Activated gamma-delta T cell treated with anti-CD3 and anti-CD28 coated beads, Interleukin-2, amount 50 U/mL, for 16 hours (primary cell): Measurements from ENCODE around the gene HEPACAM.

ENCODE experiments used
- DNase-seq: peaks from one replicate; pipeline ENCODE4 v3.0.0-alpha.2; 2020; ENCODE audit warnings: low read depth

HEPACAM gene

GRCh38 chr11:124898711-124899110 lies 37.1 kb downstream of the HEPACAM start:
- no peak for DNase-seq

- no peak for DNase-seq
Measured at GRCh38 chr11:124898263-124898680, 37.6 kb downstream of the HEPACAM start.

- no peak for DNase-seq
Measured at GRCh38 chr11:124897674-124898262, 38.1 kb downstream of the HEPACAM start, which contains the start of gene ROBO4. Gene ROBO4, minus strand, starts transcription at chr11:124897865. Its CDS starts 70 bp downstream, at chr11:124897795.

- no peak for DNase-seq
Measured at GRCh38 chr11:124896821-124897391, 38.9 kb downstream of the HEPACAM start.

GRCh38 chr11:124896071-124896750 lies 39.6 kb downstream of the HEPACAM start:
- DNase-seq: no peak

GRCh38 chr11:124895471-124895971 lies 40.3 kb downstream of the HEPACAM start:
- DNase-seq: no peak

- DNase-seq: no peak
Measured at GRCh38 chr11:124894606-124895430, 41.0 kb downstream of the HEPACAM start.

- DNase-seq: no peak
Measured at GRCh38 chr11:124893781-124894401, 42.0 kb downstream of the HEPACAM start.

- DNase-seq: no peak
Measured at GRCh38 chr11:124892750-124893454, 42.9 kb downstream of the HEPACAM start.

- no peak for DNase-seq
Measured at GRCh38 chr11:124892146-124892545, 43.7 kb downstream of the HEPACAM start.

- DNase-seq: no peak
Measured at GRCh38 chr11:124891373-124891861, 44.4 kb downstream of the HEPACAM start.

- DNase-seq: no peak
Measured at GRCh38 chr11:124890683-124891372, 45.0 kb downstream of the HEPACAM start.

- no peak for DNase-seq
Measured at GRCh38 chr11:124890151-124890550, 45.7 kb downstream of the HEPACAM start.

GRCh38 chr11:124889191-124890091 lies 46.4 kb downstream of the HEPACAM start:
- DNase-seq: no peak

- no peak for DNase-seq
Measured at GRCh38 chr11:124887667-124888013, 48.2 kb downstream of the HEPACAM start.

GRCh38 chr11:124886978-124887666 lies 48.7 kb downstream of the HEPACAM start:
- no peak for DNase-seq

- DNase-seq: no peak
Measured at GRCh38 chr11:124886476-124886875, 49.4 kb downstream of the HEPACAM start.

- no peak for DNase-seq
Measured at GRCh38 chr11:124884869-124885479, 50.9 kb downstream of the HEPACAM start.
